HEK293 (cell line): ENCODE measurements around the gene NUDT3.
A peak's percentile ranks its signal among the peaks of the same experiment; 100 is the strongest.

ENCODE experiments used
- CTCF ChIA-PET: fragments of 350-600 bp; formaldehyde crosslinking; extraction: SDS; loops from one replicate; lab custom pipeline; 2021; ENCODE audit warnings: antibody characterized with exemption; lab: Yijun Ruan, JAX
- POLR2A ChIA-PET: fragments of 300-600 bp; formaldehyde crosslinking; extraction: SDS; loops from one replicate; lab custom pipeline; 2020; ENCODE audit warnings: antibody characterized with exemption, inconsistent platforms; lab: Yijun Ruan, JAX
- H3K27ac ChIP-seq: fragments of 200-500 bp; sonication (Bioruptor generic); 2 replicates; pipeline ENCODE4 v1.5.1; 2014; ENCODE audit warnings: low read depth, low read length, control low read depth, inconsistent platforms; ENCODE audit errors: extremely low read depth
- H3K36me3 ChIP-seq, 2 experiments: fragments of 200-500 bp in 1 of 2; sonication (Bioruptor generic) in 1 of 2; 1 replicate in 1 of 2; 2 replicates in 1 of 2; pipeline ENCODE4 v1.5.1; 2014 to 2017; ENCODE audit warnings: inconsistent platforms in 2 of 2, low read length in 2 of 2; ENCODE audit not compliant: control insufficient read depth in 2 of 2, insufficient read depth in 1 of 2
- H3K4me1 ChIP-seq: fragments of 200-500 bp; sonication (Bioruptor generic); 2 replicates; pipeline ENCODE4 v1.5.1; 2014; ENCODE audit warnings: mild to moderate bottlenecking, low read length, inconsistent platforms; ENCODE audit not compliant: control insufficient read depth, insufficient read depth
- H3K4me3 ChIP-seq: 2 replicates; pipeline ENCODE4 v1.5.1; 2011; ENCODE audit warnings: low read depth, mild to moderate bottlenecking, control low read depth, low read length, moderate library complexity
- H3K9me3 ChIP-seq: fragments of 200-500 bp; sonication (Bioruptor generic); 2 replicates; pipeline ENCODE4 v1.5.1; 2014; ENCODE audit warnings: low read depth, low read length, inconsistent platforms; ENCODE audit not compliant: control insufficient read depth, insufficient read depth
- GFI1B ChIP-seq: fragments of 450-650 bp; formaldehyde crosslinking; IDR thresholded peaks from 2 replicates; pipeline ENCODE4 v1.5.1; 2016; ENCODE audit warnings: missing biosample characterization, missing genetic modification characterization
- GLIS1 ChIP-seq: fragments of 450-650 bp; formaldehyde crosslinking; IDR thresholded peaks from 2 replicates; pipeline ENCODE4 v1.5.1; 2016; ENCODE audit warnings: missing biosample characterization, missing genetic modification characterization
- IKZF3 ChIP-seq: fragments of 450-650 bp; IDR thresholded peaks from 2 replicates; pipeline ENCODE4 v1.5.0; 2018; ENCODE audit warnings: missing biosample characterization, mild to moderate bottlenecking, missing genetic modification characterization, moderate library complexity
- KLF1 ChIP-seq: fragments of 450-650 bp; formaldehyde crosslinking; IDR thresholded peaks from 2 replicates; pipeline ENCODE4 v1.5.1; 2016; ENCODE audit warnings: missing biosample characterization, missing genetic modification characterization
- ZBTB20 ChIP-seq: fragments of 450-650 bp; formaldehyde crosslinking; IDR thresholded peaks from 2 replicates; pipeline ENCODE4 v1.5.1; 2016; ENCODE audit warnings: missing biosample characterization, missing genetic modification characterization
- ZIC2 ChIP-seq: fragments of 450-650 bp; formaldehyde crosslinking; IDR thresholded peaks from 2 replicates; pipeline ENCODE4 v1.5.1; 2016; ENCODE audit warnings: missing biosample characterization, missing genetic modification characterization
- ZNF184 ChIP-seq: fragments of 450-650 bp; IDR thresholded peaks from 2 replicates; pipeline ENCODE4 v1.5.1; 2018; ENCODE audit warnings: missing biosample characterization, mild to moderate bottlenecking, missing genetic modification characterization
- ZNF23 ChIP-seq: fragments of 450-650 bp; formaldehyde crosslinking; IDR thresholded peaks from 2 replicates; pipeline ENCODE4 v1.5.1; 2016; ENCODE audit warnings: missing biosample characterization, missing genetic modification characterization, borderline replicate concordance
- ZNF362 ChIP-seq: fragments of 450-650 bp; formaldehyde crosslinking; IDR thresholded peaks from 2 replicates; pipeline ENCODE4 v1.5.1; 2016; ENCODE audit warnings: missing biosample characterization, missing genetic modification characterization
- ZNF391 ChIP-seq: fragments of 450-650 bp; formaldehyde crosslinking; IDR thresholded peaks from 2 replicates; pipeline ENCODE4 v1.5.1; 2016; ENCODE audit warnings: low read depth, missing biosample characterization, missing genetic modification characterization, borderline replicate concordance
- ZNF645 ChIP-seq: fragments of 450-650 bp; formaldehyde crosslinking; IDR thresholded peaks from 2 replicates; pipeline ENCODE4; 2016; ENCODE audit warnings: missing biosample characterization, missing genetic modification characterization
- ZNF660 ChIP-seq: fragments of 450-650 bp; IDR thresholded peaks from 2 replicates; pipeline ENCODE4 v1.5.1; 2018; ENCODE audit warnings: missing biosample characterization, mild to moderate bottlenecking, missing genetic modification characterization
- ZSCAN4 ChIP-seq: fragments of 450-650 bp; formaldehyde crosslinking; IDR thresholded peaks from 2 replicates; pipeline ENCODE4 v1.5.1; 2017; ENCODE audit warnings: missing biosample characterization, missing genetic modification characterization
- TF ChIP-seq, protein P1 (sequence below): fragments of 450-650 bp; formaldehyde crosslinking; IDR thresholded peaks from 2 replicates; pipeline ENCODE4 v1.5.1; 2017; ENCODE audit warnings: missing biosample characterization, missing genetic modification characterization
- TF ChIP-seq, protein P2 (sequence below): fragments of 450-650 bp; formaldehyde crosslinking; IDR thresholded peaks from 2 replicates; pipeline ENCODE4 v1.5.1; 2016; ENCODE audit warnings: missing biosample characterization, missing genetic modification characterization
- TF ChIP-seq, protein P3 (sequence below): fragments of 450-650 bp; IDR thresholded peaks from 2 replicates; pipeline ENCODE4 v1.5.1; 2018; ENCODE audit warnings: missing biosample characterization, missing genetic modification characterization

Gene NUDT3

GRCh38 chr6:34358389-34358905 lies 34.0 kb downstream of the NUDT3 start:
- POLR2A ChIA-PET: no interaction called here
- CTCF ChIA-PET: interaction anchor here (0.5 to 2.7 kb wide), 3 partner anchors 21 to 109 kb away, joined by 3 to 11 read pairs (median 6); partner anchors contain the start of gene SMIM29
- no peak overlapping the region for H3K4me3 ChIP-seq
- H3K4me1 ChIP-seq: peaks cover 37% of the 10 kb centered on the region
- no peaks in the 10 kb centered on the region for H3K36me3 ChIP-seq
- H3K9me3 ChIP-seq: no peaks in the 10 kb centered on the region
- H3K27ac ChIP-seq: no peak overlapping the region
- no peak for TF ChIP-seq ZNF645
- no peak for TF ChIP-seq ZBTB20 (tag by site-specific recombination)
- peak; percentile 51; the same call in 1 of the 2 replicates for TF ChIP-seq ZNF660 (tag by site-specific recombination)
- peak; percentile 54 for TF ChIP-seq ZIC2 (tag by site-specific recombination)
- TF ChIP-seq ZNF23 (tag by site-specific recombination): no peak
- 0 out of 2 replicates have a peak, but pooled peaks have one; percentile 20 for TF ChIP-seq ZNF184 (tag by site-specific recombination)
- TF ChIP-seq IKZF3 (tag by site-specific recombination): 0 out of 2 replicates have a peak, but pooled peaks have one; percentile 19
- TF ChIP-seq KLF1: no peak
- no peak for TF ChIP-seq ZNF391 (tag by site-specific recombination)
- TF ChIP-seq GFI1B (tag by site-specific recombination): no peak
- TF ChIP-seq GLIS1 (tag by site-specific recombination): peak; percentile 80
- TF ChIP-seq, protein P1, sequence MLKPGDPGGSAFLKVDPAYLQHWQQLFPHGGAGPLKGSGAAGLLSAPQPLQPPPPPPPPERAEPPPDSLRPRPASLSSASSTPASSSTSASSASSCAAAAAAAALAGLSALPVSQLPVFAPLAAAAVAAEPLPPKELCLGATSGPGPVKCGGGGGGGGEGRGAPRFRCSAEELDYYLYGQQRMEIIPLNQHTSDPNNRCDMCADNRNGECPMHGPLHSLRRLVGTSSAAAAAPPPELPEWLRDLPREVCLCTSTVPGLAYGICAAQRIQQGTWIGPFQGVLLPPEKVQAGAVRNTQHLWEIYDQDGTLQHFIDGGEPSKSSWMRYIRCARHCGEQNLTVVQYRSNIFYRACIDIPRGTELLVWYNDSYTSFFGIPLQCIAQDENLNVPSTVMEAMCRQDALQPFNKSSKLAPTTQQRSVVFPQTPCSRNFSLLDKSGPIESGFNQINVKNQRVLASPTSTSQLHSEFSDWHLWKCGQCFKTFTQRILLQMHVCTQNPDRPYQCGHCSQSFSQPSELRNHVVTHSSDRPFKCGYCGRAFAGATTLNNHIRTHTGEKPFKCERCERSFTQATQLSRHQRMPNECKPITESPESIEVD (tag by site-specific recombination): peak; percentile 98
- 0 out of 2 replicates have a peak, but pooled peaks have one; percentile 24 for TF ChIP-seq ZNF362 (tag by site-specific recombination)
- TF ChIP-seq, protein P2, sequence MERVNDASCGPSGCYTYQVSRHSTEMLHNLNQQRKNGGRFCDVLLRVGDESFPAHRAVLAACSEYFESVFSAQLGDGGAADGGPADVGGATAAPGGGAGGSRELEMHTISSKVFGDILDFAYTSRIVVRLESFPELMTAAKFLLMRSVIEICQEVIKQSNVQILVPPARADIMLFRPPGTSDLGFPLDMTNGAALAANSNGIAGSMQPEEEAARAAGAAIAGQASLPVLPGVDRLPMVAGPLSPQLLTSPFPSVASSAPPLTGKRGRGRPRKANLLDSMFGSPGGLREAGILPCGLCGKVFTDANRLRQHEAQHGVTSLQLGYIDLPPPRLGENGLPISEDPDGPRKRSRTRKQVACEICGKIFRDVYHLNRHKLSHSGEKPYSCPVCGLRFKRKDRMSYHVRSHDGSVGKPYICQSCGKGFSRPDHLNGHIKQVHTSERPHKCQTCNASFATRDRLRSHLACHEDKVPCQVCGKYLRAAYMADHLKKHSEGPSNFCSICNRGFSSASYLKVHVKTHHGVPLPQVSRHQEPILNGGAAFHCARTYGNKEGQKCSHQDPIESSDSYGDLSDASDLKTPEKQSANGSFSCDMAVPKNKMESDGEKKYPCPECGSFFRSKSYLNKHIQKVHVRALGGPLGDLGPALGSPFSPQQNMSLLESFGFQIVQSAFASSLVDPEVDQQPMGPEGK: peak; percentile 65

DNA sequence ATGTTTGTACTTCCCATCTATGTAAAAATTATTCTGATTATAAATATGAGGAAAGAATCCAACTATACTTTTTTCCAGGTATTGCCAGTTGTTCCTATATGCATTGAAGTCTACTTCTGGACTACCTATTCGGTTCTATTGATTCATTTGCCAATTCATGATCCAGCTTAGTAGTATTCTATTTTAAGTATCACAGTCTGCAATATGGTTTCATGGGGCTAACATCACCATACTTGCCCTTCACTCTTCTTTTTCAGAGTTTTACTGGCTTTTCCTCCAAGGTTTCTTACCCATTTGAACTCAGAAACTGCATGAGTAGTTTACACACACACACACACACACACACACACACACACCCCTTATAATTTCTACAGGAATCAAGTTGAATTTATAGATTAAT lies 34.5 kb downstream of the NUDT3 start:
- Histone ChIP-seq H3K9me3 (no peaks in the 10 kb centered on the region), H3K27ac (no peak overlapping the region), H3K4me3 (no peak overlapping the region), H3K4me1 (peaks cover 35% of the 10 kb centered on the region), H3K36me3 (no peaks in the 10 kb centered on the region)
- ChIA-PET POLR2A (no interaction called here), CTCF (interaction anchor here (0.7 to 2.7 kb wide), 2 partner anchors 33 to 109 kb away, joined by 6 to 11 read pairs; partner anchors contain the start of gene SMIM29)
- no peak for TF ChIP-seq KLF1
- TF ChIP-seq, protein P3, sequence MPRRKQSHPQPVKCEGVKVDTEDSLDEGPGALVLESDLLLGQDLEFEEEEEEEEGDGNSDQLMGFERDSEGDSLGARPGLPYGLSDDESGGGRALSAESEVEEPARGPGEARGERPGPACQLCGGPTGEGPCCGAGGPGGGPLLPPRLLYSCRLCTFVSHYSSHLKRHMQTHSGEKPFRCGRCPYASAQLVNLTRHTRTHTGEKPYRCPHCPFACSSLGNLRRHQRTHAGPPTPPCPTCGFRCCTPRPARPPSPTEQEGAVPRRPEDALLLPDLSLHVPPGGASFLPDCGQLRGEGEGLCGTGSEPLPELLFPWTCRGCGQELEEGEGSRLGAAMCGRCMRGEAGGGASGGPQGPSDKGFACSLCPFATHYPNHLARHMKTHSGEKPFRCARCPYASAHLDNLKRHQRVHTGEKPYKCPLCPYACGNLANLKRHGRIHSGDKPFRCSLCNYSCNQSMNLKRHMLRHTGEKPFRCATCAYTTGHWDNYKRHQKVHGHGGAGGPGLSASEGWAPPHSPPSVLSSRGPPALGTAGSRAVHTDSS (tag by site-specific recombination): no peak
- peak; percentile 46; the same call in 1 of the 2 replicates for TF ChIP-seq ZSCAN4 (tag by site-specific recombination)
